Measurements from ENCODE around the gene TIMM17A. TPM values are rescaled to one million over a fixed set of nuclear protein-coding genes. Genes with fewer than 3 reads are reported as not detected.

TIMM17A gene
- total and polyA plus RNA-seq, 9 donors = 19.9 to 38.1 (median 29.7) TPM

DNA sequence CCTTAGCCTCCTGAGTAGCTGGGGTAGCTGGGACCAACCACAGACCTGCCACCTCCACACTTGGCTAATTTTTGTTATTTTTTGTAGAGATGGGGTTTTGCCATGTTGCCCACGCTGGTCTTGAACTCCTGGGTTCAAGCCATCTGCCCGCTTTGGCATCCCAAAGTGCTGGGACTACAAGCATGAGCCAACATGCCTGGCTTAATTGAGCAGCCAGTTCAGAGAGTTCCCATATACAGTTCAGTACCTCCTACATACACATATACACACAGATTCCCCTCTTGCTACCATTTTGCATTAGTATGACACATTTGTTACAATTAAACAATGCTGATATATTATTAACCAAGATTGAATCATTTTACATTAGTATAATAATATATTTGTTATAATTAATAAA is 30.1 kb downstream of the TIMM17A start:
- Histone ChIP-seq H3K36me3 (no peaks in the 10 kb centered on the region), H3K27ac (no peak overlapping the region), H3K27me3 (no peaks in the 10 kb centered on the region), H3K4me1 (ENCODE audit: insufficient read depth) (peaks cover 3% of the 10 kb centered on the region), H3K9me3 (no peaks in the 10 kb centered on the region), H3K4me3 (no peak overlapping the region)
- no peak for DNase-seq
- intact Hi-C loops (cut with DNase I) = no loop called here
- 71 to 93% (median 82%) methylated on average over 2 of the region's 2 CpGs for WGBS, 3 donors
- no peak for TF ChIP-seq POLR2A (IDR thresholded peaks at IDR 0.05)
- TF ChIP-seq EP300 (IDR thresholded peaks at IDR 0.05) = no peak
- no peak for TF ChIP-seq CTCF (IDR thresholded peaks at IDR 0.05)

DNA sequence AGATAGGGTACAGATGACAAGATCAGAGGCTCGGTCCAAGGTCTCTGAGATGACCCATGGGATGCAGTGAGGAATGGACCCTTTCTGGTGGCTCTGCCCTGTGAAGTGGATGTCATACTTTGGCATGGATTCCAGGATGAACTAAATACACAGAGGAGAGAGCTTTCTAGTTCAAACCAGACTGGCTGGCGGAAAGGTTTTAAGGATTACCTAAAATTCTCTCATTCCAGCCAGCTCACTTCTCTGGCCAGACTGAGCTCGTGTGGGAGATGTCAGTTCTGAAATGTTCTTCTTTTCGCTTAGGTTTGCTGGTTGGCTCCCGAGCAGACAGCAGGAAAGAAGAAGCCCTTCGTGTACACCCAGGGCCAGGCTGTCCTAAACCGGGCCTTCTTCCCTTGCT is 33.3 kb downstream of the TIMM17A start:
- H3K9me3 ChIP-seq = no peaks in the 10 kb centered on the region

DNA sequence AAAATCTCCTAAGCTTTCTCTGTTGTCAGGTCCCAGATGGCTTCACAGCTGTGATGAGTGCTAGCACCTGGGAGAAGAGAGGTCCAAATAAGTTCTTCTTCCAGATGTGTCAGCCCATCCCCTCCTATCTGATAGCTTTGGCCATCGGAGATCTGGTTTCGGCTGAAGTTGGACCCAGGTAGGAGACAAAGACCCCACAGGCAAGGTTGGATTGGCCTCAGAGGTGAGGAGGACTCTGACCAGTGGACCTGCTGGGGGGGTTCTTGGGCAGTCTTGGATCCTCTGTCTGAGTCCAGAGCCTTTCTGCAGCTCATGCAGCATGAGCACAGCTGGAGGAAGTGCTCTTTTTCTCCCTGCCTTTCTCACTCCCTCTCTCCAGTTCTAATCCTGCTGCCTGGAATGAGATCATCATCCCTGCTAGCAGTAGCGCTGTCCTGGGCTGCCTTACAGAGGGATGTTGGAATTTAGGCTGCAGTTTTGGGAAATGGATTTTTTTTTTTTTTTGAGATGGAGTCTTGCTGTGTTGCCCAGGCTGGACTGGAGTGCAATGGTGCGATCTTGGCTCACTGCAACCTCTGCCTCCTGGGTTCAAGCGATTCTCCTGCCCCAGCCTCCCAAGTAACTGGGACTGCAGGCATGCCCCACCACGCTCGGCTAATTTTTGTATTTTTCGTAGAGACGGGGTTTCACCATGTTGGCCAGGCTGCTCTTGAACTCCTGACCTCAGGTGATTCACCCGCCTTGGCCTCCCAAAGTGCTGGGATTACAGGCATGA is 34.2 kb downstream of the TIMM17A start:
- Histone ChIP-seq H3K4me1 (ENCODE audit: insufficient read depth) (no peaks in the 10 kb centered on the region), H3K9me3 (no peaks in the 10 kb centered on the region), H3K36me3 (no peaks in the 10 kb centered on the region), H3K27me3 (no peaks in the 10 kb centered on the region), H3K4me3 (no peak overlapping the region), H3K27ac (no peak overlapping the region)
- intact Hi-C loops (cut with DNase I) = no loop called here
- DNase-seq = peak in 1 of 5 donors; percentile 17
- TF ChIP-seq CTCF (IDR thresholded peaks at IDR 0.05) (no peak), EP300 (IDR thresholded peaks at IDR 0.05) (no peak), POLR2A (IDR thresholded peaks at IDR 0.05) (no peak)
- 91 to 95% (median 91%) methylated on average over 10 of the region's 10 CpGs for WGBS, 3 donors

More for the DNA sequence above, 33.3 kb downstream of the TIMM17A start:
- no peak overlapping the region for H3K27ac ChIP-seq
- peaks cover 3% of the 10 kb centered on the region for H3K4me1 ChIP-seq (ENCODE audit: insufficient read depth)
- no peaks in the 10 kb centered on the region for H3K27me3 ChIP-seq
- no peak overlapping the region for H3K4me3 ChIP-seq
- no peaks in the 10 kb centered on the region for H3K36me3 ChIP-seq
- intact Hi-C loops (cut with DNase I) = no loop called here
- 64 to 82% (median 69%) methylated on average over 7 of the region's 7 CpGs for WGBS, 3 donors
- DNase-seq = no peak
- TF ChIP-seq POLR2A (IDR thresholded peaks at IDR 0.05) (no peak), CTCF (IDR thresholded peaks at IDR 0.05) (no peak), EP300 (IDR thresholded peaks at IDR 0.05) (no peak)

DNA sequence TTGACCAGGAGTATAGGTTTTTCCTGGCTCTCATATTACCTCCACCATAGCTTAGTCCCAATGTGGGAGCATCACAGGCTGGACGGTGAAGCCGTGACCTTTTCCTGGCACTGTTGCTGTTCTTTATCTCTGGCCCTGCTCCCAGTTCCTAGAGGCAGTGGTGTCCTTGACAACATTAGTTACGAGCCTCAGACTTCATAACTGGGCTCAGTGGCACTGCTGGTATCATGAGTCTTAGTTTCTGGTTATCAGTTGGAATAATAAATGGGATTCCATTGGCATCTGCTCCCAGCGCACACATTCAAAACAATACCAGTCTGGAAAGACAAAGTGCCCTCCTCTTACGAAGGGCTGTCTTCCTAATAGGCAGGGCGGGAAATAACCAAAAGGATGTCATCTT is 35.1 kb downstream of the TIMM17A start:
- no peaks in the 10 kb centered on the region for H3K4me1 ChIP-seq (ENCODE audit: insufficient read depth)
- peak in 1 of 5 donors; percentile 58 for DNase-seq
- TF ChIP-seq CTCF (IDR thresholded peaks at IDR 0.05) = no peak
- TF ChIP-seq EP300 (IDR thresholded peaks at IDR 0.05) = no peak
- H3K4me3 ChIP-seq = no peak overlapping the region
- H3K27ac ChIP-seq = no peak overlapping the region
- H3K36me3 ChIP-seq = no peaks in the 10 kb centered on the region
- no peaks in the 10 kb centered on the region for H3K9me3 ChIP-seq
- WGBS, 3 donors = 25 to 32% (median 28%) methylated on average over 6 of the region's 6 CpGs
- H3K27me3 ChIP-seq = no peaks in the 10 kb centered on the region
- intact Hi-C loops (cut with DNase I) = no loop called here

Data from ovary (tissue), 9 donors.